IPS DF 6.9 (cell line): ENCODE data around the gene GNLY.
"Not testable (repeated sequence)": the region's sequence is repeated elsewhere in the genome, so short reads cannot be mapped to it uniquely, and the experiment has no call there.

Experiments used
- DNase-seq: peaks from one replicate; pipeline ENCODE4 v3.0.0-alpha.2; 2013; ENCODE audit warnings: low read depth, low spot score
- H3K27ac ChIP-seq: one replicate; pipeline ENCODE4 v1.5.1; 2013; ENCODE audit warnings: low read length, control low read depth
- H3K27me3 ChIP-seq: 2 replicates; pipeline ENCODE4 v1.6.1; 2013; ENCODE audit warnings: mild to moderate bottlenecking, low read length; ENCODE audit not compliant: control insufficient read depth, insufficient read depth
- H3K36me3 ChIP-seq: 2 replicates; pipeline ENCODE4 v1.6.1; 2013; ENCODE audit warnings: low read length; ENCODE audit not compliant: control insufficient read depth, insufficient read depth
- H3K4me1 ChIP-seq: 2 replicates; pipeline ENCODE4 v1.6.1; 2013; ENCODE audit warnings: low read length; ENCODE audit not compliant: control insufficient read depth, insufficient read depth
- H3K4me3 ChIP-seq: 2 replicates; pipeline ENCODE4 v1.5.1; 2013; ENCODE audit warnings: mild to moderate bottlenecking, low read length
- H3K9me3 ChIP-seq: 2 replicates; pipeline ENCODE4 v1.6.1; 2013; ENCODE audit warnings: low read length, inconsistent platforms; ENCODE audit not compliant: control insufficient read depth, insufficient read depth
- WGBS: extraction: QIAGEN DNeasy Blood & Tissue Kit; methylation state at CpG from one replicate; pipeline ENCODE4 v1.1.7; 2013; ENCODE audit warnings: mixed read lengths, missing lambda C conversion rate; ENCODE audit not compliant: insufficient read length, insufficient coverage; 5-methylcytosine and 5-hydroxymethylcytosine counted together

The GNLY gene

GRCh38 chr2:85655961-85656417, 38.2 kb upstream of the GNLY start:
- no CpG with 5 or more reads among the region's 7 CpGs for WGBS
- H3K9me3 ChIP-seq, result no peaks in the 10 kb centered on the region
- H3K36me3 ChIP-seq, result peaks cover 5% of the 10 kb centered on the region; the same call in 1 of the 2 replicates
- no peak overlapping the region for H3K27ac ChIP-seq
- DNase-seq, result no peak
- no peaks in the 10 kb centered on the region for H3K27me3 ChIP-seq
- no peak overlapping the region for H3K4me3 ChIP-seq
- H3K4me1 ChIP-seq, result peaks cover 1% of the 10 kb centered on the region; the same call in 1 of the 2 replicates

GRCh38 chr2:85656468-85656867, 37.7 kb upstream of the GNLY start:
- no CpG with 5 or more reads among the region's 3 CpGs for WGBS
- H3K27ac ChIP-seq, result no peak overlapping the region
- peaks cover 5% of the 10 kb centered on the region; the same call in 1 of the 2 replicates for H3K36me3 ChIP-seq

GRCh38 chr2:85657399-85657798, 36.8 kb upstream of the GNLY start:
- not testable (repeated sequence) for DNase-seq, H3K27ac ChIP-seq, H3K4me3 ChIP-seq, H3K4me1 ChIP-seq, H3K27me3 ChIP-seq, H3K9me3 ChIP-seq, H3K36me3 ChIP-seq
- no CpG with 5 or more reads among the region's 4 CpGs for WGBS

More at GRCh38 chr2:85656468-85656867, 37.7 kb upstream of the GNLY start:
- H3K4me1 ChIP-seq, result peaks cover 1% of the 10 kb centered on the region; the same call in 1 of the 2 replicates
- no peaks in the 10 kb centered on the region for H3K9me3 ChIP-seq
- DNase-seq, result no peak
- H3K4me3 ChIP-seq, result no peak overlapping the region
- no peaks in the 10 kb centered on the region for H3K27me3 ChIP-seq

GRCh38 chr2:85659324-85659981, 34.7 kb upstream of the GNLY start:
- no peak for DNase-seq
- Histone ChIP-seq H3K4me1 (peaks cover 1% of the 10 kb centered on the region; the same call in 1 of the 2 replicates), H3K27me3 (no peaks in the 10 kb centered on the region), H3K4me3 (no peak overlapping the region), H3K9me3 (no peaks in the 10 kb centered on the region), H3K27ac (no peak overlapping the region), H3K36me3 (peaks cover 5% of the 10 kb centered on the region; the same call in 1 of the 2 replicates)
- no CpG with 5 or more reads among the region's 13 CpGs for WGBS

GRCh38 chr2:85660301-85660700, 33.9 kb upstream of the GNLY start:
- not testable (repeated sequence) for H3K4me3 ChIP-seq, H3K27ac ChIP-seq, H3K4me1 ChIP-seq, H3K27me3 ChIP-seq, DNase-seq, H3K9me3 ChIP-seq, H3K36me3 ChIP-seq
- WGBS, result no CpG with 5 or more reads among the region's 11 CpGs

GRCh38 chr2:85660725-85661124, 33.4 kb upstream of the GNLY start:
- no peak for DNase-seq
- no peaks in the 10 kb centered on the region for H3K27me3 ChIP-seq
- H3K27ac ChIP-seq, result no peak overlapping the region
- H3K9me3 ChIP-seq, result no peaks in the 10 kb centered on the region
- no peak overlapping the region for H3K4me3 ChIP-seq
- peaks cover 1% of the 10 kb centered on the region; the same call in 1 of the 2 replicates for H3K4me1 ChIP-seq
- WGBS, result no CpG with 5 or more reads among the region's 7 CpGs
- H3K36me3 ChIP-seq, result peaks cover 5% of the 10 kb centered on the region; the same call in 1 of the 2 replicates

GRCh38 chr2:85661139-85661858, 32.9 kb upstream of the GNLY start:
- WGBS, result no CpG with 5 or more reads among the region's 14 CpGs
- DNase-seq, result no peak
- H3K9me3 ChIP-seq, result no peaks in the 10 kb centered on the region
- H3K36me3 ChIP-seq, result peaks cover 5% of the 10 kb centered on the region; the same call in 1 of the 2 replicates
- no peak overlapping the region for H3K4me3 ChIP-seq
- H3K4me1 ChIP-seq, result peaks cover 1% of the 10 kb centered on the region; the same call in 1 of the 2 replicates
- H3K27ac ChIP-seq, result no peak overlapping the region
- no peaks in the 10 kb centered on the region for H3K27me3 ChIP-seq

- no peak overlapping the region for H3K4me3 ChIP-seq
- no peaks in the 10 kb centered on the region for H3K27me3 ChIP-seq
- no peak overlapping the region for H3K27ac ChIP-seq
- H3K9me3 ChIP-seq, result no peaks in the 10 kb centered on the region
- peaks cover 5% of the 10 kb centered on the region; the same call in 1 of the 2 replicates for H3K36me3 ChIP-seq
- WGBS, result no CpG with 5 or more reads among the region's 10 CpGs
- H3K4me1 ChIP-seq, result peaks cover 1% of the 10 kb centered on the region; the same call in 1 of the 2 replicates
- DNase-seq, result no peak
These were observed 31.1 kb upstream of the GNLY start for GRCh38 chr2:85662899-85663593.

- Histone ChIP-seq H3K36me3 (peaks cover 5% of the 10 kb centered on the region; the same call in 1 of the 2 replicates), H3K9me3 (no peaks in the 10 kb centered on the region), H3K27ac (no peak overlapping the region), H3K4me3 (no peak overlapping the region), H3K4me1 (peaks cover 1% of the 10 kb centered on the region; the same call in 1 of the 2 replicates), H3K27me3 (no peaks in the 10 kb centered on the region)
- DNase-seq, result no peak
- no CpG with 5 or more reads among the region's 23 CpGs for WGBS
These were observed 30.3 kb upstream of the GNLY start for GRCh38 chr2:85663594-85664565.
